NB4 (cell line): ENCODE measurements around the gene CCDC88B.

ENCODE experiments used
- DNase-seq: peaks from one replicate; pipeline ENCODE4 v3.0.0; 2010; ENCODE audit warnings: low read depth
- H3K4me3 ChIP-seq: one replicate; pipeline ENCODE4 v1.5.1; 2011; ENCODE audit warnings: mild to moderate bottlenecking, low read depth, low read length, moderate library complexity
- CTCF ChIP-seq: IDR thresholded peaks from one replicate; pipeline ENCODE4 v1.5.1; 2012; ENCODE audit warnings: low read depth, low read length
- MAX ChIP-seq: IDR thresholded peaks from 2 replicates; pipeline ENCODE4 v1.6.1; 2011; ENCODE audit warnings: low read depth, low read length
- MYC ChIP-seq: IDR thresholded peaks from 2 replicates; pipeline ENCODE4 v1.6.1; 2011; ENCODE audit warnings: low read depth, low read length
- POLR2A ChIP-seq: IDR thresholded peaks from 2 replicates; pipeline ENCODE4 v1.6.1; 2011; ENCODE audit warnings: mild to moderate bottlenecking; ENCODE audit not compliant: insufficient read length; ENCODE audit errors: extremely low read depth

CCDC88B gene

GRCh38 chr11:64406221-64406946, 66.4 kb downstream of the CCDC88B start:
- no peak for DNase-seq
- no peak for TF ChIP-seq CTCF
- no peak for TF ChIP-seq MAX
- TF ChIP-seq MYC: no peak
- TF ChIP-seq POLR2A: no peak
- H3K4me3 ChIP-seq: no peak overlapping the region
